Epithelial cell of proximal tubule (primary cell): ENCODE results near the gene GRID1. TPM values are rescaled to one million over a fixed set of nuclear protein-coding genes. Genes with fewer than 3 reads are reported as not detected.

ENCODE experiments used
- DNase-seq: peaks from one replicate; pipeline ENCODE4 v3.0.0-alpha.2; 2011; ENCODE audit warnings: low read depth
- H3K4me3 ChIP-seq: 2 replicates; pipeline ENCODE4 v1.5.1; 2011; ENCODE audit warnings: low read depth, mild to moderate bottlenecking, low read length
- CTCF ChIP-seq: conservative IDR thresholded peaks from 2 replicates; pipeline ENCODE4 v1.5.1; 2012; ENCODE audit warnings: low read depth, mild to moderate bottlenecking, low read length
- total RNA-seq: library from RNA; depleted of rRNA; stranded (reverse); fragments of >200 nt; gene quantifications from 2 replicates; pipeline ENCODE4 v1.2.3, GENCODE V29; 2015

The GRID1 gene
- total RNA-seq, 1 donor from 2014 or later = 0.52 TPM

GRCh38 chr10:86364491-86365345 is 1.9 kb downstream of the GRID1 start:
- no peak for DNase-seq
- peak overlapping the region; percentile 36 for H3K4me3 ChIP-seq
- no peak for TF ChIP-seq CTCF

- DNase-seq = no peak
- TF ChIP-seq CTCF = no peak
These were observed 2.6 kb downstream of the GRID1 start for GRCh38 chr10:86363833-86364490.

GRCh38 chr10:86363184-86363832 is 3.3 kb downstream of the GRID1 start:
- peak; percentile 60 for TF ChIP-seq CTCF
- H3K4me3 ChIP-seq = peak overlapping the region; percentile 27
- no peak for DNase-seq

More at GRCh38 chr10:86363833-86364490, 2.6 kb downstream of the GRID1 start:
- H3K4me3 ChIP-seq = no peak overlapping the region

GRCh38 chr10:86362586-86363183 is 3.9 kb downstream of the GRID1 start:
- H3K4me3 ChIP-seq = no peak overlapping the region

GRCh38 chr10:86362129-86362527 is 4.5 kb downstream of the GRID1 start:
- no peak for DNase-seq

More at GRCh38 chr10:86362586-86363183, 3.9 kb downstream of the GRID1 start:
- no peak for TF ChIP-seq CTCF
- no peak for DNase-seq

More at GRCh38 chr10:86362129-86362527, 4.5 kb downstream of the GRID1 start:
- TF ChIP-seq CTCF = no peak
- H3K4me3 ChIP-seq = no peak overlapping the region
